Esophagus muscularis mucosa (tissue), 4 donors: Measurements from ENCODE around the gene GJB1. TPM values are rescaled to one million over a fixed set of nuclear protein-coding genes. Genes with fewer than 3 reads are reported as not detected.

Source experiments
- DNase-seq: peaks from one replicate; pipeline ENCODE4 v3.0.0-alpha.2; 2017; ENCODE audit errors: extremely low spot score
- H3K27ac ChIP-seq, 4 donors: fragments of 200-600 bp; sonication (generic); replicated peaks in 1 of 4; 1 replicate in 3 of 4; 2 replicates in 1 of 4; pipeline ENCODE4 v1.5.1; 2016 to 2019; ENCODE audit warnings: mild to moderate bottlenecking in 1 of 4
- H3K27me3 ChIP-seq, 4 donors: fragments of 200-600 bp; sonication (generic); one replicate each; pipeline versions ENCODE4 v1.5.1 to v1.6.0; 2016 to 2019
- H3K36me3 ChIP-seq, 4 donors: fragments of 200-600 bp; sonication (generic); one replicate each; pipeline ENCODE4 v1.5.1; 2016 to 2019
- H3K4me1 ChIP-seq, 4 donors: fragments of 200-600 bp; sonication (generic); one replicate each; pipeline ENCODE4 v1.5.1; 2016 to 2019
- H3K4me3 ChIP-seq, 4 donors: fragments of 200-600 bp; sonication (generic); 1 replicate in 2 of 4; 2 replicates in 2 of 4; pipeline ENCODE4 v1.5.1; 2016 to 2019; ENCODE audit warnings: mild to moderate bottlenecking in 4 of 4, moderate library complexity in 1 of 4
- H3K9me3 ChIP-seq, 4 donors: fragments of 200-600 bp; sonication (generic); 1 replicate in 3 of 4; 2 replicates in 1 of 4; pipeline ENCODE4 v1.5.1; 2016 to 2019
- CTCF ChIP-seq, 3 experiments: fragments of 200-600 bp in 2 of 3; fragments of 450-650 bp in 1 of 3; sonication (generic) in 2 of 3; IDR thresholded peaks; one replicate each; pipeline ENCODE4 v1.5.1; 2017 to 2019; ENCODE audit warnings: antibody characterized with exemption in 3 of 3, mild to moderate bottlenecking in 2 of 3, moderate library complexity in 1 of 3
- EP300 ChIP-seq: sonication (generic); formaldehyde crosslinking; IDR thresholded peaks from one replicate; pipeline ENCODE4 v1.6.1; 2017; ENCODE audit warnings: antibody characterized with exemption
- POLR2A ChIP-seq: fragments of 450-650 bp; IDR thresholded peaks from one replicate; pipeline ENCODE4 v1.6.1; 2017; ENCODE audit warnings: antibody characterized with exemption, moderate library complexity, mild to moderate bottlenecking, low read depth
- POLR2AphosphoS5 ChIP-seq, 2 donors: sonication (generic); formaldehyde crosslinking; IDR thresholded peaks; one replicate each; pipeline ENCODE4 v1.6.1; 2017; ENCODE audit warnings: antibody characterized with exemption in 2 of 2
- WGBS: methylation state at CpG from one replicate; pipeline ENCODE4 v1.1.5; 2018; 5-methylcytosine and 5-hydroxymethylcytosine counted together
- intact Hi-C: fragments of 100-400 bp; cut with DNase I; formaldehyde crosslinking; loops from one replicate; pipeline ENCODE4 v1.15.1; 2023
- total RNA-seq, 4 donors: library from RNA; depleted of rRNA; stranded (reverse); fragments of >200 nt; gene quantifications; one replicate each; pipeline versions ENCODE4 v1.1.0 to v1.2.1, GENCODE V29; 2016

GJB1 gene
- total RNA-seq, 4 donors from 2014 or later: 0.19 TPM; not detected in 3

- no peaks in the 10 kb centered on the region for H3K4me1 ChIP-seq
- no peaks in the 10 kb centered on the region for H3K27me3 ChIP-seq
- H3K36me3 ChIP-seq: peaks cover 22 to 98% (median 84%) of the 10 kb centered on the region in 4 donors
- intact Hi-C loops: no loop called here
- WGBS: 90% methylated on average over 9 of the region's 9 CpGs
- no peak overlapping the region for H3K4me3 ChIP-seq
- no peak for DNase-seq
- no peak for TF ChIP-seq POLR2AphosphoS5 (IDR thresholded peaks at IDR 0.05)
- no peak for TF ChIP-seq POLR2A
- TF ChIP-seq CTCF (IDR thresholded peaks at IDR 0.05): no peak
- TF ChIP-seq EP300: no peak
- H3K9me3 ChIP-seq: no peaks in the 10 kb centered on the region
- H3K27ac ChIP-seq: no peak overlapping the region
Measured at GRCh38 chrX:71244359-71245128, 21.5 kb downstream of the GJB1 start.

GRCh38 chrX:71245159-71245558, 22.1 kb downstream of the GJB1 start:
- Histone ChIP-seq H3K4me3 (no peak overlapping the region), H3K4me1 (no peaks in the 10 kb centered on the region), H3K27ac (no peak overlapping the region), H3K36me3 (peaks cover 22 to 100% (median 88%) of the 10 kb centered on the region in 4 donors), H3K9me3 (no peaks in the 10 kb centered on the region), H3K27me3 (no peaks in the 10 kb centered on the region)
- WGBS: 82% methylated on average over 2 of the region's 2 CpGs
- intact Hi-C loops: no loop called here
- no peak for DNase-seq
- no peak for TF ChIP-seq POLR2A
- TF ChIP-seq POLR2AphosphoS5 (IDR thresholded peaks at IDR 0.05): no peak
- no peak for TF ChIP-seq CTCF (IDR thresholded peaks at IDR 0.05)
- TF ChIP-seq EP300: no peak

GRCh38 chrX:71250841-71251240, 27.8 kb downstream of the GJB1 start:
- Histone ChIP-seq H3K27ac (no peak overlapping the region), H3K27me3 (no peaks in the 10 kb centered on the region), H3K36me3 (peaks cover 13 to 50% (median 44%) of the 10 kb centered on the region in 4 donors), H3K4me1 (peaks cover 6 to 26% (median 21%) of the 10 kb centered on the region in 4 donors), H3K9me3 (no peaks in the 10 kb centered on the region), H3K4me3 (no peak overlapping the region)
- DNase-seq: no peak
- intact Hi-C loops: loop anchor here (10.0 kb wide), 2 partner anchors 114 to 126 kb away; partner anchors contain the start of gene TAF1
- no peak for TF ChIP-seq CTCF (IDR thresholded peaks at IDR 0.05)
- no peak for TF ChIP-seq POLR2A
- no peak for TF ChIP-seq POLR2AphosphoS5 (IDR thresholded peaks at IDR 0.05)
- TF ChIP-seq EP300: no peak
- WGBS: 73% methylated on average over 9 of the region's 9 CpGs

GRCh38 chrX:71251466-71251973, 28.5 kb downstream of the GJB1 start:
- Histone ChIP-seq H3K27ac (no peak overlapping the region), H3K4me1 (peaks cover 6 to 26% (median 21%) of the 10 kb centered on the region in 4 donors), H3K4me3 (no peak overlapping the region), H3K27me3 (no peaks in the 10 kb centered on the region), H3K36me3 (peaks cover 10 to 44% (median 38%) of the 10 kb centered on the region in 4 donors), H3K9me3 (no peaks in the 10 kb centered on the region)
- WGBS: 46% methylated on average over 7 of the region's 8 CpGs
- DNase-seq: no peak
- intact Hi-C loops: loop anchor here (10.0 kb wide), 2 partner anchors 113 to 127 kb away; partner anchors contain the start of gene TAF1
- TF ChIP-seq POLR2A (no peak), EP300 (no peak), POLR2AphosphoS5 (IDR thresholded peaks at IDR 0.05) (no peak), CTCF (IDR thresholded peaks at IDR 0.05) (no peak)
